Measurements from ENCODE around the gene MAP3K21. TPM values are rescaled to one million over a fixed set of nuclear protein-coding genes. Genes with fewer than 3 reads are reported as not detected.

The MAP3K21 gene
- total and polyA plus RNA-seq, 10 donors, result 0.38 to 4.6 (median 1.1) TPM

GRCh38 chr1:233421293-233421692 lies 93.8 kb downstream of the MAP3K21 start:
- Histone ChIP-seq H3K9me3 (peaks cover 0 to 4% (median 0%) of the 10 kb centered on the region in 8 donors), H3K27me3 (replicated peaks in 1 of 7) (peaks cover 0 to 3% (median 0%) of the 10 kb centered on the region in 7 donors), H3K4me3 (no peak overlapping the region), H3K4me1 (no peaks in the 10 kb centered on the region), H3K36me3 (no peaks in the 10 kb centered on the region), H3K27ac (no peak overlapping the region)
- intact Hi-C loops (cut with DNase I; ENCODE audit: low total_unique reads), result no loop called here
- TF ChIP-seq POLR2A (IDR thresholded peaks at IDR 0.05), result no peak
- no peak for DNase-seq

DNA sequence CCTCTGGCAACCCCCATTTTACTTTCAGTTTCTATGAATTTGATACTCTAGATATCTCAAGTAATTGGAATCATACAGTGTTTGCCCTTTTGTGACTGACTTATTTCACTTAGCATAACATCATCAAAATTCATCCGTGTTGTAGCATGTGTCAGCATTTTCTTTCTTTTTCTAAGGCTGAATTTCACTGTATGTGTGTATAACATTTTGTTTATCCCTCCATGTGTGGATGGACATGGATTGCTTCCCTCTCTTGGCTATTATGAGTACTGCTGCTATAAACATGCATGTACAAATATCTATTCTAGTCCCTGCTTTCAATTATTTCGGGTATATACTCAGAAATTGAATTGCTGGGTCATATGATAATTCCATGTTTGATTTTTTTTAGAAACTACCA lies 97.3 kb downstream of the MAP3K21 start:
- H3K4me3 ChIP-seq, result no peak overlapping the region
- H3K27ac ChIP-seq, result no peak overlapping the region
- H3K4me1 ChIP-seq, result no peaks in the 10 kb centered on the region
- intact Hi-C loops (cut with DNase I; ENCODE audit: low total_unique reads), result no loop called here
- H3K36me3 ChIP-seq, result no peaks in the 10 kb centered on the region
- H3K27me3 ChIP-seq (replicated peaks in 1 of 7), result peaks cover 0 to 8% (median 0%) of the 10 kb centered on the region in 7 donors
- peaks cover 0 to 4% (median 0%) of the 10 kb centered on the region in 8 donors for H3K9me3 ChIP-seq
- no peak for DNase-seq
- TF ChIP-seq POLR2A (IDR thresholded peaks at IDR 0.05), result no peak
- TF ChIP-seq, protein P1, sequence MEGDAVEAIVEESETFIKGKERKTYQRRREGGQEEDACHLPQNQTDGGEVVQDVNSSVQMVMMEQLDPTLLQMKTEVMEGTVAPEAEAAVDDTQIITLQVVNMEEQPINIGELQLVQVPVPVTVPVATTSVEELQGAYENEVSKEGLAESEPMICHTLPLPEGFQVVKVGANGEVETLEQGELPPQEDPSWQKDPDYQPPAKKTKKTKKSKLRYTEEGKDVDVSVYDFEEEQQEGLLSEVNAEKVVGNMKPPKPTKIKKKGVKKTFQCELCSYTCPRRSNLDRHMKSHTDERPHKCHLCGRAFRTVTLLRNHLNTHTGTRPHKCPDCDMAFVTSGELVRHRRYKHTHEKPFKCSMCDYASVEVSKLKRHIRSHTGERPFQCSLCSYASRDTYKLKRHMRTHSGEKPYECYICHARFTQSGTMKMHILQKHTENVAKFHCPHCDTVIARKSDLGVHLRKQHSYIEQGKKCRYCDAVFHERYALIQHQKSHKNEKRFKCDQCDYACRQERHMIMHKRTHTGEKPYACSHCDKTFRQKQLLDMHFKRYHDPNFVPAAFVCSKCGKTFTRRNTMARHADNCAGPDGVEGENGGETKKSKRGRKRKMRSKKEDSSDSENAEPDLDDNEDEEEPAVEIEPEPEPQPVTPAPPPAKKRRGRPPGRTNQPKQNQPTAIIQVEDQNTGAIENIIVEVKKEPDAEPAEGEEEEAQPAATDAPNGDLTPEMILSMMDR (IDR thresholded peaks at IDR 0.05 in 8 of 11, conservative IDR thresholded peaks at IDR 0.05 in 3 of 11), result no peak
- TF ChIP-seq POLR2AphosphoS5 (IDR thresholded peaks at IDR 0.05), result no peak
- WGBS, 5 donors, result 58 to 78% (median 67%) methylated on average over 2 of the region's 2 CpGs

DNA sequence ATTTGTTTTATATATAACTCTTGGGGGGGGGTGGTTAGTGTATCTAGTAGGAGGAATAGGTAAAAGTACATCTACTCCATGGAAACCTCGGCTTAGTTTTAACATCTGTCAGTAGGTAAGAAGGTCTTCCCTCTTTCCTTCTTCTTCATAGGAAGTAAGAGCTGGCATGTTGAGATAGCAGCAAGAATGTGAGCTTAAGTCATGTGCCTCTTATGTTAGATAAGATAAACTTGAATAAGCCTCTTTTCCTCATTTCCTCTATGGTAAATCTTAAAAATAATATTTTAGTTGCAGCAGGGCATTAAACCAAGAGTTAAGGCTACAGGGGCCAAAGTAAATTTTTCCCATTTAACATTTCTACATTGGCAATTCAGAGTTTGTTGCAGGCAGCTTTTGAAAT lies 100.4 kb downstream of the MAP3K21 start:
- Histone ChIP-seq H3K9me3 (no peaks in the 10 kb centered on the region), H3K27me3 (replicated peaks in 1 of 7) (peaks cover 0 to 12% (median 0%) of the 10 kb centered on the region in 7 donors), H3K4me3 (no peak overlapping the region), H3K36me3 (no peaks in the 10 kb centered on the region), H3K27ac (no peak overlapping the region), H3K4me1 (no peaks in the 10 kb centered on the region)
- TF ChIP-seq POLR2AphosphoS5 (IDR thresholded peaks at IDR 0.05) (no peak), POLR2A (IDR thresholded peaks at IDR 0.05) (no peak)
- TF ChIP-seq, protein P1 (IDR thresholded peaks at IDR 0.05 in 8 of 11, conservative IDR thresholded peaks at IDR 0.05 in 3 of 11), result no peak
- 74 to 96% (median 79%) methylated on average over 1 of the region's 1 CpG for WGBS, 5 donors
- no peak for DNase-seq
- intact Hi-C loops (cut with DNase I; ENCODE audit: low total_unique reads), result no loop called here

DNA sequence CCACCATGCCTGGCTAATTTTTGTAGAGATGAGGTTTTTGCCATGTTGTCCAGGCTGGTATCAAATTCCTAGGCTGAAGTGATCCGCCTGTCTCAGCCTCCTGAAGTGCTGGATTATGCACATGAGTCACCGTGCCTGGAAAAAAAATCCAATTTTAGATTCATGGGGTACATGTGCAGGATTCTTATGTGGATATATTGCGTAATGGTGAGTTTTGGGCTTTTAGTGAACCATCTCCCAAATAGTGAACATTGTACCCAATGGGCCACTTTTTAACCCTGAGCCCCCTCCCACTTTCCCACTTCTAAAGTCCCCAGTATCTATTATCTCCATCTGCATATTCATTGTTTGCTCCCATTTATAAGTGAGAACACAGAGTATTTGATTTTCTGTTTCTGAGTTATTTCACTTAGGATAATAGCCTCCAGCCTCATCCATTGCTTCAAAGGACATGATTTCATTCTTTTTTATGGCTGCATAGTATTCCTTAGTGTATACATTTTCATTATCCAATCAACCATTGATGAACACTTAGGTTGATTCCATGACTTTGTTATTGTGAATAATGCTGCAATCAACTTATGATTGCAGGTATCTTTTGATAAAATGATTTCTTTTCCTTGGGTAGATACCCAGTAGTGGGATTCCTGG lies 104.4 kb downstream of the MAP3K21 start:
- TF ChIP-seq POLR2A (IDR thresholded peaks at IDR 0.05), result no peak
- TF ChIP-seq, protein P1 (IDR thresholded peaks at IDR 0.05 in 8 of 11, conservative IDR thresholded peaks at IDR 0.05 in 3 of 11), result no peak
- TF ChIP-seq POLR2AphosphoS5 (IDR thresholded peaks at IDR 0.05), result no peak
- intact Hi-C loops (cut with DNase I; ENCODE audit: low total_unique reads), result no loop called here
- Histone ChIP-seq H3K4me1 (no peaks in the 10 kb centered on the region), H3K4me3 (no peak overlapping the region), H3K27me3 (replicated peaks in 1 of 7) (peaks cover 0 to 7% (median 0%) of the 10 kb centered on the region in 7 donors), H3K9me3 (no peaks in the 10 kb centered on the region), H3K36me3 (no peaks in the 10 kb centered on the region), H3K27ac (no peak overlapping the region)
- DNase-seq, result no peak
- WGBS, 5 donors, result 87 to 98% (median 96%) methylated on average over 3 of the region's 3 CpGs

Data from spleen (tissue), 11 donors.